Activated naive CD8-positive, alpha-beta T cell treated with anti-CD3 and anti-CD28 coated beads for 36 hours (primary cell): ENCODE data around the gene KHDRBS2. TPM values are rescaled to one million over a fixed set of nuclear protein-coding genes. Genes with fewer than 3 reads are reported as not detected.
"Not testable (repeated sequence)": the region's sequence is repeated elsewhere in the genome, so short reads cannot be mapped to it uniquely, and the experiment has no call there.

Experiments
- DNase-seq: peaks from one replicate; pipeline ENCODE4 v3.0.0; 2021
- H3K27ac Mint-ChIP-seq: one replicate; pipeline ENCODE4 v1.8.0; 2022; ENCODE audit warnings: mild to moderate bottlenecking, moderate library complexity, mixed read lengths
- H3K27me3 Mint-ChIP-seq: one replicate; pipeline ENCODE4 v1.8.0; 2022; ENCODE audit warnings: mild to moderate bottlenecking, mixed read lengths
- H3K36me3 Mint-ChIP-seq: one replicate; pipeline ENCODE4 v1.8.0; 2021; ENCODE audit warnings: mild to moderate bottlenecking, mixed read lengths
- H3K4me1 Mint-ChIP-seq: one replicate; pipeline ENCODE4 v1.8.0; 2021; ENCODE audit warnings: mixed read lengths
- H3K4me3 Mint-ChIP-seq: one replicate; pipeline ENCODE4 v1.8.0; 2022; ENCODE audit warnings: mild to moderate bottlenecking, moderate library complexity, mixed read lengths
- H3K9me3 Mint-ChIP-seq: one replicate; pipeline ENCODE4 v1.8.0; 2022; ENCODE audit warnings: mixed read lengths
- total RNA-seq, 2 experiments: library from RNA; stranded (reverse); gene quantifications; one replicate each; pipeline ENCODE4 v1.2.3, GENCODE V29; 2021

Gene KHDRBS2
- total RNA-seq, 2 experiments from 2014 or later = not detected

DNA sequence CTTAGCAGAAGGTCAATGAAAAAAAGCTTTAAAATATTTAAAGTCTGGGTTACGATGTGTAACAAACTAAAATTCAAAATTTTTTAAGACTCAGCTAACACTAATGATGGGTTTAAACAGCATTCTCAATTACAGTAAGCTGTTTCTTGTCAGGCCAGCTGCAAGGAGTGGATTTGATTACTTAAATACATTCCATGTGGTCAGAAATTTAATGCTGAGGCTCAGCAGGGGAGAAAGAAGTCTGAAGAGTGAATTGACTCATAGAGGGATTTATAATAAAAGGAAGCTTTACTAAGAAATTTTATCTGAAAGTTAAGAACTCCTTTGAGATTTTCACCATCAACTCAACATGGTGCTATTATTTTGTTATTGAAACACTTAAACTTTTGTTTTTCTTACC lies 398.6 kb downstream of the KHDRBS2 start:
- no peak overlapping the region for H3K27ac Mint-ChIP-seq
- no peak overlapping the region for H3K4me3 Mint-ChIP-seq
- no peak for DNase-seq
- H3K4me1 Mint-ChIP-seq = no peaks in the 10 kb centered on the region
- H3K27me3 Mint-ChIP-seq = no peaks in the 10 kb centered on the region
- H3K9me3 Mint-ChIP-seq = peaks cover 9% of the 10 kb centered on the region
- no peaks in the 10 kb centered on the region for H3K36me3 Mint-ChIP-seq

DNA sequence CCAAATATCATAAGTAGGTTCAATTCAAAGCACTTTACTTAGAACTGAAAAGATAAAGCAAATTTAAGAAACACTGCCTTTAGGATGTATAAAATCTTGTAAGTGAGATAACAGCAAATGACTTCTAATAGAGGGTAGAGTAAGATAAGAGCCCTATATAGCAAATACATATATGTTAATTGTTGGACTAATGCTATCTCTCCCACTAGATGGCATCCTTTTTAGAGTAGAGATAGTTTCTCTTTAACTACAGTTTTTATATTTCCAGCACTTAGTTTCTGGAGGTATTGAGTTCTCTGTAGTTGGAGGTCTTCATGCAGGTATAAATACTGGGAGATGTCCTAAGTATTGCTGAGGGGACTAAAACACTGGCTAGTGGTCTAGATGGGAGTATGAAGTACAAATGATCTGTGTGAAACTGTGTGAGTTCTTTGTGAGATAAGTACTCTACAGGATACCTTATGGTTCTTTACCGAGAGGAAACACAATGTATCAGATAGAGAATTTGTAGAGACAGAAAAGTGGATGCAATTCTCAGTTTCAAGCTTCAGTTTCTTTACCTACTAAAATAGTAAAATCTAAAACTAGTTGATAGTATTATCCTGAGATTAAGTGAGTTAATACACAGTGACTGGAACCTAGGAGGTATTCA lies 399.3 kb downstream of the KHDRBS2 start:
- Mint-ChIP-seq H3K9me3 (peaks cover 9% of the 10 kb centered on the region), H3K27me3 (no peaks in the 10 kb centered on the region), H3K4me1 (no peaks in the 10 kb centered on the region), H3K27ac (no peak overlapping the region), H3K4me3 (no peak overlapping the region), H3K36me3 (no peaks in the 10 kb centered on the region)
- no peak for DNase-seq

DNA sequence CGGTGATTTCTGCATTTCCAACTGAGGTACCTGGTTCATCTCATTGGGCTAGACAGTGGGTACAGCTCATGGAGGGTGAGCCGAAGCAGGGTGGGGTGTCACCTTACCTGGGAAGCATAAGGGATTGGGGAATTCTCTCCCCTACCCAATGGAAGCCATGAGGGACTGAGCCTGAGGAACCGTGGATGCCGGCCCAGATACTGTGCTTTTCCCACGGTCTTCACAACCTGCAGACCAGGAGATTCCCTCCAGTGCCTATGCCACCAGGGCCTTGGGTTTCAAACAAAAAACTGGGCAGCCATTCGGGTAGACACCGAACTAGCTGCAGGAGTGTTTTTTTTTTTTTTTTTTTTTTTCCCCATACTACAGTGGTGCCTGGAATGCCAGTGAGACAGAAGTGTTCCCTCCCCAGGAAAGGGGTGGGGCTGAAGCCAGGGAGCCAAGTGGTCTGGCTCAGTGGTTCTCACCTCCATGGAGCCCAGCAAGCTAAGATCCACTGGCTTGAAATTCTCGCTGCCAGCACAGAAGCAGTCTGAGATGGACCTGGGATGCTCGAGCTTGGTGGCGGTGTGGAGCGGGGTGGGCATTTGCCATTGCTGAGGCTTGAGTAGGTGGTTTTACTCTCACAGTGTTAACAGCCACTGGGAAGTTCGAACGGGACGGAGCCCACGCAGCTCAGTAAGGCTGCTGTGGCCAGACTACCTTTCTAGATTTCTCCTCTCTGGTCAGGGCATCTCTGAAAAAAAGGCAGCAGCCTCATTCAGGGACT lies 416.2 kb downstream of the KHDRBS2 start:
- Mint-ChIP-seq H3K9me3 (peaks cover 1% of the 10 kb centered on the region), H3K36me3 (peaks cover 5% of the 10 kb centered on the region), H3K27me3 (no peaks in the 10 kb centered on the region), H3K27ac (no peak overlapping the region), H3K4me3 (no peak overlapping the region), H3K4me1 (no peaks in the 10 kb centered on the region)
- DNase-seq = no peak

DNA sequence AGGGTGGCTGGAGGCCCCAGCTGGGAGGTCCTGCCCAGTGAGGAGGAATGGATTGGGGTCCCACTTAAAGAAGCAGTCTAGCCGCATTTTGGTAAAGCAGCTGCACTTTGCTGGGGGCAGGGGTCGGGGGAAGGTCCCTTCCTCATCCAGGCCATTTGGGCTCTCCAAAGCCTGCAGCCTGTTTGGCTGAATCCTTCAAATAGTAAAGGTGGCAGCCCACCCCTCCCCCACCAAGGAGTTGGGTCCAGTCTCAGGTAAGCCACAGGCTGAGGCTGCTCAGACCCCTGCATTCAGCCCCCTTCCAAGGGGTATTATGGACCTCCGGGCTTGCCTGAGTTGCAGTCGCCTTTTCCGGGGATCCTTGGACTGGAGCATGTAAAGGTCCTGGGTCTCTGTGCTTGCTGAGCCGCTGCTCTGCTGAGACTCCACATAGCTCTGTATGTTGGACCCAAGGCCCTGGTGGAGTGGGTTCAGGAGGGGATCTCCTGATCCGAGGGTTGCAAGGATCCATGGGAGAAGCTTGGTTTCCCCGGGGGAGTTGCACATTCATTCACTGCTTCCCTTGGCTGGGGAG lies 417.4 kb downstream of the KHDRBS2 start:
- Mint-ChIP-seq H3K27me3 (no peaks in the 10 kb centered on the region), H3K9me3 (peaks cover 6% of the 10 kb centered on the region), H3K27ac (no peak overlapping the region), H3K4me3 (no peak overlapping the region), H3K36me3 (peaks cover 5% of the 10 kb centered on the region), H3K4me1 (no peaks in the 10 kb centered on the region)
- DNase-seq = no peak

DNA sequence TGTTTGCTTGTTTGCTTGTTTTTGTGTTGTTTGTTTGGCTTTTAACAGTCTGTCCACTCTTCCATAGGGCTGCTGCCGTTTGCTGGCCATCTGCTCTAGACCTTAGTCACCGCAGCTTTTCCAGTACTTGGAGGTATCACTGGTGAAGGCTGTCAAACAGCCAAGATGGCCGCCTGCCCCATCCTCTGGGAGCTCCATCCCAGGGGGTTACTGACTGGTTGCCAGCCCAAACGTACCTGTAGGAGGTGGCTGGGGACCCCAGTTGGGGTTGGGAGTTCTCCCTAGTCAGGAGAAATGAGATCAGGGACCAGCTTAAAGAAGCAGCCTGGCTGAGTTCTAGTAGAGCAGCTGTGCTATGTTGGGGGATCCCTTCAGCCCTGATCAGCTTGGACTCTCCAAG lies 418.4 kb downstream of the KHDRBS2 start:
- Mint-ChIP-seq H3K27ac (no peak overlapping the region), H3K27me3 (no peaks in the 10 kb centered on the region), H3K4me3 (no peak overlapping the region), H3K4me1 (no peaks in the 10 kb centered on the region), H3K9me3 (peaks cover 11% of the 10 kb centered on the region), H3K36me3 (peaks cover 5% of the 10 kb centered on the region)
- no peak for DNase-seq

DNA sequence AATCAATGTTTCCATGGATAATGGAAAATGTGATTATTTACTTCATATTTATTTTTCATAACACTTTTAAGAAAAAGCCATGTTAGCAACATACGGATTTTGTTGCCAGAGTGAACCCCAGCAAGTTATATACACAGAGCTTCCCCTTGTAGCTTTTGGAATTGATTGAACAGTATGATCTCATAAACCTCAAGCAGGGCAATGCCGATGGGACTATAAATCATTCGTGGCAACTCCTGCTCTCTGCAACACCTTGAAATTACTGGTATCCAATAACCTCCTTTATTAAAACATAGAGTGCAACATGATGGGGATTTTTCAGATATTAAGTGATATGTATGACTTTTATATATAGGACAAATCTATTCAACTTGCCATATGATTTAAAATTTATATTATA lies 428.5 kb downstream of the KHDRBS2 start:
- Mint-ChIP-seq H3K36me3 (no peaks in the 10 kb centered on the region), H3K9me3 (peaks cover 14% of the 10 kb centered on the region), H3K4me3 (no peak overlapping the region), H3K27me3 (no peaks in the 10 kb centered on the region), H3K27ac (no peak overlapping the region), H3K4me1 (no peaks in the 10 kb centered on the region)
- DNase-seq = no peak

DNA sequence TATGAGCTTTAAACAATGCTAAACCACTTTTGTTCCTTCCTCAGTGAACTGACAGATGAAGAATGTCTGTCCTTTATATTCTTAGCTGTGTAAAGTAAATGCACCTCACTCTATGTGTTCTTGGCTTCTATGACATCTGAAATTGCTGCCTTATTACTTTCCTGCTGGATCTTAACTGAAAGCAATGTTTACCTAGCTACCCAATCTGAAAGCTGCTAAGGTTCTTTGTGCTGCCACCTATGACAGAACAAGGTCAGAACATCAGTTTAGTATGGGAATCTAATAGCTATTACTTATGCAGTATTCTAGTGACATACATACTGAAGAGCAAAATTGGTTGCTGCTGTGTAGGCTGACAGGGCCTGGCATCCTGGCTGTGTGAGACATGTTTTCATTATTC lies 444.1 kb downstream of the KHDRBS2 start:
- Mint-ChIP-seq H3K4me3 (no peak overlapping the region), H3K27me3 (no peaks in the 10 kb centered on the region), H3K36me3 (no peaks in the 10 kb centered on the region), H3K27ac (no peak overlapping the region), H3K9me3 (no peaks in the 10 kb centered on the region), H3K4me1 (no peaks in the 10 kb centered on the region)
- no peak for DNase-seq

DNA sequence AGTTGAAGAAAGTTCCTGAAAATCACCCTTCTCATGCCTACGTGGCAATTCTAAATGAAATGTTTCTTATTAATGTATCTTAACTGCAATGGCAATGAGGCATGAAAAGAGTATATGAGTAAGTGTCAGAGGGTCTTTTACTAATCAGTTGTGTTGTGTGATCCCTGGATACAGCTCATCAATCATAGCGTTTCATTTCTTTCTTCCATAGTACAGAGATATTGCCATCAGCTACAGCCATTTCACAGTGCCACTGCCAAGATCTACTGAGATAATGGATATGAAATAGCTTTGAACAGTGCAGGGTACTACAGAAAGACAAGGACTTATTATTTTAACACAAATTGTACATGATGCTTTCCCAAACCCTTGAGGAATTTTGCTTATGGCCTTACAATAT lies 450.8 kb downstream of the KHDRBS2 start:
- H3K27me3 Mint-ChIP-seq = no peaks in the 10 kb centered on the region
- no peaks in the 10 kb centered on the region for H3K36me3 Mint-ChIP-seq
- no peak for DNase-seq
- H3K27ac Mint-ChIP-seq = no peak overlapping the region
- H3K9me3 Mint-ChIP-seq = no peaks in the 10 kb centered on the region
- no peak overlapping the region for H3K4me3 Mint-ChIP-seq
- no peaks in the 10 kb centered on the region for H3K4me1 Mint-ChIP-seq

DNA sequence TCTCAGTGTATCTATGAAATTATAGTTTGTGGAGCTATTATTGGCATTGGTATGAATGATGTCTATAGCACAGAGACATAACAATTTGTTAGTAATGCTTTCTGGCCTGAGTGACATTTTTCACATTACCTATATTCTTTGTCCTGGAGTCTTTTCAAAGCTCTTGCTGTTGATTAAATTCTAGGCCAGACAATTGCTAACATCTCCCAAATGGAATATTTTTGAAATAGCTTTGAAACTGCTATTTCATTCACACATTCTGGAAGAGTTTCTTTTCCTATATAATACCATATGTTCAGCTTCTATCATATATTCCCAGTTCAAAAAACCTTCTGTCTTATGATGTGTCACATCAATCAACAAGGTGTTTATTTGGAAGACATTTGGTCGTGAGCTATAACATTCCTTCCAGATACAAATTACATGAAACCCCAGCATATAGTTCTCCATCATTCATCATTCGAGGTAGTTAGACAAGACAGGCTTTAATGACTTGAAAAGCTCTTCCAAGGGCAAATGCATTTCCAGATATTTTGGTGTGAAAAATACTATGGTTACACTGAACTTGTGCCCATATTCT lies 452.8 kb downstream of the KHDRBS2 start:
- no peak overlapping the region for H3K4me3 Mint-ChIP-seq
- no peaks in the 10 kb centered on the region for H3K9me3 Mint-ChIP-seq

DNA sequence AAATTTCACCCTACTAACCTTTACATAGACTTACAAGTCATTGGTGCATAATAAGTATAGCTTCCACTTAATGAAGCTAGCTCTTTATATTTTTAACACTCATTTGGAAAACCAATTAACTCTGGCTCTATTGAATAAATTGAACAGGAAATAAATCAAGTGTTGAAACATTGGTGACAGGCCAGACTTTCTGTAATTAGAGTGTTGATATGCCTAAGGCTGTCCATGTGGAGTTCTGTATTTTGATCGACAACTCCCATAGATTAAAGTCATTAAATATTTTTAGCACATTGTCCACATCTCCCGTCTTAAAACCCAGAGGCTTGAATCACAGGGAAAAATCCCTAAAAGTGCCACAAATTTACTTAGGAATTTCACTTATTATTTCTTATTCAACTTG lies 468.3 kb downstream of the KHDRBS2 start:
- DNase-seq = no peak
- H3K27ac Mint-ChIP-seq = no peak overlapping the region
- H3K4me1 Mint-ChIP-seq = no peaks in the 10 kb centered on the region
- no peak overlapping the region for H3K4me3 Mint-ChIP-seq
- no peaks in the 10 kb centered on the region for H3K36me3 Mint-ChIP-seq
- no peaks in the 10 kb centered on the region for H3K27me3 Mint-ChIP-seq
- peaks cover 8% of the 10 kb centered on the region for H3K9me3 Mint-ChIP-seq

More for the DNA sequence above, 452.8 kb downstream of the KHDRBS2 start:
- Mint-ChIP-seq H3K4me1 (no peaks in the 10 kb centered on the region), H3K36me3 (no peaks in the 10 kb centered on the region), H3K27ac (no peak overlapping the region), H3K27me3 (no peaks in the 10 kb centered on the region)
- DNase-seq = no peak

DNA sequence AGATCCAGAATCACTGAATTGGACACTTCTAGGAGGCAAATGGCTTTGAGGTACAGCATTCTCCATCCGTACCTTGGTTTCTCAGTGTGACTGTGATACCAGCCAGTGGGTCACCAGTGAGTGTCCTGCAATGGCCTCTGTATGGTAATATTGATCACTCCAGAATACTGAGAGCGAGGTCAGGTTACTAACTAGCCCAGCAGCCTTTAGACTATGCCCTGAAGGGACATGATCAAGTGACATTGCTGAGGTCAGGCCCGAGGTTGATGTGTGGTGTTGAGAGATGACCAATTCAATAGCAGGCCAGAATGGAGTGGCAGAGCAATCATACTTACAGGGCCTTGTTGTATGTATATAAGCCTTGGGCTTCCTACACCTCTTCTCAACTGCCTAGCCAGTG lies 476.0 kb downstream of the KHDRBS2 start:
- H3K27ac Mint-ChIP-seq = no peak overlapping the region
- H3K9me3 Mint-ChIP-seq = peaks cover 5% of the 10 kb centered on the region
- no peak for DNase-seq
- no peaks in the 10 kb centered on the region for H3K36me3 Mint-ChIP-seq
- H3K4me3 Mint-ChIP-seq = no peak overlapping the region
- H3K4me1 Mint-ChIP-seq = no peaks in the 10 kb centered on the region
- no peaks in the 10 kb centered on the region for H3K27me3 Mint-ChIP-seq

DNA sequence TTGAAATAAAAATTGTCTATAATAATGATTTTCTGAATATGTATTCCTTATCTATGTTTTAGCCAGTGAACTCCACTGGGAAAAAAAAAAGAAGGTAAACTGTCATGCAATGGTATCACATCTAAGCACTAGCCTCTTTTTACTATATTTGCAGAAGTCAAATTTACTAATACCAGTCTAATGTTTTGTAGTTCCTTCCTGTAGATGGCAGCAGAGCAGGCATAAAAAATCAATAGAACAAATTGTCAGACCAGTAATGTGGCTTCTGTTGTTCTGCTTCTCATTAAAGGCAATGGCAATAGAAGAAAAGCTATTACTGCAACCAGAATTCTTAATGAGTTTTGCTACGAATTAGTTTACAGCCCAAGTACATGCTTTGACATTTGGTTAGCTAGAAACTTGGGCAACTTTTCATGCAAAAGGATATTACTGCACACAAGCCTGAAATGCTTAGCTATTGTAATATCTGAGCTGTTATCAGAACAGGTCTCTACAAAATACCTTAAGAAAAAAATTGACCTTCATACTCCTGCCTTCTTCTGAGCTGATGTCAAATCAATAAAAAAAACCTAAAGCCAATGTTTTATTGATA lies 476.9 kb downstream of the KHDRBS2 start:
- H3K4me3 Mint-ChIP-seq = no peak overlapping the region
- peaks cover 11% of the 10 kb centered on the region for H3K9me3 Mint-ChIP-seq
- no peaks in the 10 kb centered on the region for H3K4me1 Mint-ChIP-seq
- no peak for DNase-seq
- no peak overlapping the region for H3K27ac Mint-ChIP-seq
- no peaks in the 10 kb centered on the region for H3K27me3 Mint-ChIP-seq
- no peaks in the 10 kb centered on the region for H3K36me3 Mint-ChIP-seq

DNA sequence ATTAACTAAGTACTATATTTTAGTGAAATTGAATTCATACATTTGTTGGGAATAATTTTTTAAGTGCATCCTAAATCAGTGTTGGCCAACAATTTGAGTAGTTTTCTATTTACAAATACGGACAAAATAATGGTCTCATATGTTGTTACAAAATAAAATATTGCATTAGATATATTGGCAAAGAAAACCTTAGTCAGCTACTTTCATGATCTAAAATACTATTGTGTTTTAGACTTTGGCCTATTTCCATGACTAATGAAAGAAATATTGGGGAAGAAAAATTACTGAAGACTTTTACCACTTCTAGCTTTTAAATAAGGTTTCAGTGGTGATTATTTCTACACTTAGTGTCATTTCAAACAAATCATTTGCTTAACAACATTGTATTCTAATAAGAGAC lies 498.0 kb downstream of the KHDRBS2 start:
- H3K9me3 Mint-ChIP-seq = no peaks in the 10 kb centered on the region
- no peaks in the 10 kb centered on the region for H3K36me3 Mint-ChIP-seq
- DNase-seq = no peak
- H3K27ac Mint-ChIP-seq = no peak overlapping the region
- no peak overlapping the region for H3K4me3 Mint-ChIP-seq
- no peaks in the 10 kb centered on the region for H3K27me3 Mint-ChIP-seq
- H3K4me1 Mint-ChIP-seq = no peaks in the 10 kb centered on the region

DNA sequence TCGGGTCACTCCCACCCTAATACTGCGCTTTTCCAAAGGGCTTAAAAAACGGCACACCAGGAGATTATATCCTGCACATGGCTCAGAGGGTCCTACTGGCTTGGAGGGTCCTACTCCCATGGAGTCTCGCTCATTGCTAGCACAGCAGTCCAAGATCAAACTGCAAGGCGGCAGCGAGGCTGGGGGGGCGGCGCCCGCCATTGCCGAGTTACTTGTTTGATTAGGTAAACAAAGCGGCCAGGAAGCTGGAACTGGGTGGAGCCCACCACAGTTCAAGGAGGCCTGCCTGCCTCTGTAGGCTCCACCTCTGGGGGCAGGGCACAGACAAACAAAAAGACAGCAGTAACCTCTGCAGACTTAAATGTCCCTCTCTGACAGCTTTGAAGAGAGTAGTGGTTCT lies 516.6 kb downstream of the KHDRBS2 start:
- not testable (repeated sequence) for H3K27ac Mint-ChIP-seq, DNase-seq, H3K27me3 Mint-ChIP-seq, H3K4me3 Mint-ChIP-seq, H3K36me3 Mint-ChIP-seq, H3K4me1 Mint-ChIP-seq
- H3K9me3 Mint-ChIP-seq = peaks cover 15% of the 10 kb centered on the region

DNA sequence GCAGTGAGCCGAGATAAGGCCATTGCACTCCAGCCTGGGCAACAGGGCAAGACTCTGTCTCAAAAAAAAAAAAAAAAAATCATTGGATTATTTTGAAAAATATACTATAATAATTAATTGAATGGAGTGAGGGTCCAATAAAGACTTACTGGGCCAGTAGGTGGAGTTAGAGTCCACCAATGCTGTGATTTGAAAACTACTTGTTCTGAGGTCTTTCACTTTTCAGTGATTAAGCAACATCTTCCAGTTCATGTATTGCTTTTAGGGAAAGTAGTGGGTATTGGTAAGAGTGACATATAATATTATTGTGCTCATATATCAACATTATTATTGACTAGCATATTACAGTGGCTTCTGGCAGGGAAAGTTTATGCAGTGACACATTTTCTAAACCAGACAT lies 530.3 kb downstream of the KHDRBS2 start:
- Mint-ChIP-seq H3K9me3 (peaks cover 4% of the 10 kb centered on the region), H3K27me3 (no peaks in the 10 kb centered on the region), H3K27ac (no peak overlapping the region), H3K4me3 (no peak overlapping the region), H3K36me3 (no peaks in the 10 kb centered on the region), H3K4me1 (no peaks in the 10 kb centered on the region)
- no peak for DNase-seq
